K562 (cell line): ENCODE measurements around the gene OXLD1. TPM values are rescaled to one million over a fixed set of nuclear protein-coding genes. Genes with fewer than 3 reads are reported as not detected.

Experiments
- ATAC-seq: fragments of 200-7000 bp; cut with Tn5 transposase; 3 replicates; pipeline ENCODE4 v1.9.1; 2020; ENCODE audit warnings: moderate library complexity
- BruUV-seq: library from RNA; stranded (reverse); fragments of 400-500 nt; replicated peaks from 2 replicates; lab custom pipeline; 2021; lab: Mats Ljungman, UMichigan
- CTCF ChIA-PET: fragments of 300-600 bp; formaldehyde crosslinking; extraction: SDS; loops from one replicate; lab custom pipeline; 2021; ENCODE audit warnings: low intra/inter-chr PET ratio; lab: Yijun Ruan, JAX
- POLR2A ChIA-PET: fragments of 300-600, 350-650 bp; sonication (Branson Sonifier 250); formaldehyde crosslinking; extraction: SDS; loops from one replicate; lab custom pipeline; 2021; ENCODE audit warnings: antibody characterized with exemption, inconsistent platforms; lab: Yijun Ruan, JAX
- DNase-seq, 4 experiments: peaks; one replicate each; pipeline versions ENCODE4 v3.0.0 to v3.0.0-alpha.2; 2011 to 2018; ENCODE audit warnings: low spot score in 3 of 4, mixed read lengths in 3 of 4; ENCODE audit errors: extremely low read depth in 1 of 4
- FAIRE-seq: peaks from 2 replicates; lab custom pipeline; 2011; peaks lifted over from hg19 to GRCh38; lab: Jason Lieb, UNC
- H2AFZ ChIP-seq: 2 replicates; pipeline ENCODE4 v1.6.0; 2011; ENCODE audit warnings: low read depth, low read length, control low read depth, inconsistent platforms
- H3K27ac ChIP-seq: fragments of 200-600 bp; 3 replicates; pipeline ENCODE4 v1.8.0; 2011; ENCODE audit warnings: low read depth, mild to moderate bottlenecking, control low read depth, inconsistent platforms, low read length, moderate library complexity, mixed read lengths; ENCODE audit errors: extremely low read depth
- H3K27me3 ChIP-seq, 2 experiments: fragments of 300-600 bp in 1 of 2; 2 replicates in 1 of 2; 3 replicates in 1 of 2; pipeline versions ENCODE4 v1.6.0 to v1.8.0; 2011; ENCODE audit warnings: inconsistent platforms in 2 of 2, low read length in 2 of 2, mild to moderate bottlenecking in 1 of 2, mixed read lengths in 1 of 2, moderate library complexity in 1 of 2; ENCODE audit not compliant: control insufficient read depth in 2 of 2, insufficient read depth in 2 of 2
- H3K36me3 ChIP-seq: fragments of 300-600 bp; 3 replicates; pipeline ENCODE4 v1.8.0; 2011; ENCODE audit warnings: mild to moderate bottlenecking, low read length, inconsistent platforms; ENCODE audit not compliant: control insufficient read depth, insufficient read depth
- H3K4me1 ChIP-seq, 2 experiments: fragments of 200-600 bp in 1 of 2; replicated peaks in 1 of 2; 2 replicates in 1 of 2; 3 replicates in 1 of 2; pipeline versions ENCODE4 v1.5.1 to v1.8.0; 2011; ENCODE audit warnings: inconsistent platforms in 2 of 2, low read length in 2 of 2, mild to moderate bottlenecking in 1 of 2, mixed read lengths in 1 of 2, moderate library complexity in 1 of 2; ENCODE audit not compliant: control insufficient read depth in 2 of 2, insufficient read depth in 2 of 2
- H3K4me2 ChIP-seq: 2 replicates; pipeline ENCODE4 v1.6.1; 2011; ENCODE audit warnings: low read length, control low read depth, inconsistent platforms, mixed read lengths; ENCODE audit not compliant: insufficient read depth
- H3K4me3 ChIP-seq: fragments of 200-600 bp; sonication (generic), shearing (Covaris generic); 2 replicates; pipeline ENCODE4 v1.5.1; 2016; ENCODE audit warnings: control low read depth, inconsistent platforms
- H3K79me2 ChIP-seq: fragments of 200-600 bp; 3 replicates; pipeline ENCODE4 v1.8.0; 2011; ENCODE audit warnings: low read length, inconsistent platforms; ENCODE audit not compliant: control insufficient read depth, insufficient read depth
- H3K9ac ChIP-seq, 2 experiments: 2 replicates each; pipeline versions ENCODE4 v1.6.0 to v1.6.1; 2011; ENCODE audit warnings: low read depth in 2 of 2, low read length in 2 of 2, control low read depth in 1 of 2, inconsistent platforms in 1 of 2, mild to moderate bottlenecking in 1 of 2, mixed read lengths in 1 of 2; ENCODE audit not compliant: insufficient read depth in 1 of 2
- H3K9me1 ChIP-seq: one replicate; pipeline ENCODE4 v1.6.0; 2011; ENCODE audit warnings: inconsistent platforms, mild to moderate bottlenecking, low read length, moderate library complexity; ENCODE audit not compliant: control insufficient read depth, insufficient read depth
- H3K9me3 ChIP-seq: replicated peaks from 2 replicates; pipeline ENCODE4 v1.5.1; 2011; ENCODE audit warnings: low read depth, low read length, inconsistent platforms; ENCODE audit not compliant: control insufficient read depth, insufficient read depth
- H4K20me1 ChIP-seq: replicated peaks from 2 replicates; pipeline ENCODE4 v1.6.1; 2011; ENCODE audit warnings: low read length, inconsistent platforms, mixed read lengths; ENCODE audit not compliant: control insufficient read depth, insufficient read depth
- EP400 ChIP-seq: fragments of 450-650 bp; IDR thresholded peaks from 2 replicates; pipeline ENCODE4 v1.6.1; 2017; ENCODE audit warnings: antibody characterized with exemption, mild to moderate bottlenecking, moderate library complexity
- LEF1 ChIP-seq: fragments of 450-650 bp; IDR thresholded peaks from 2 replicates; pipeline ENCODE4 v1.6.1; 2016; ENCODE audit warnings: mild to moderate bottlenecking
- MEIS2 ChIP-seq: fragments of 450-650 bp; IDR thresholded peaks from 2 replicates; pipeline ENCODE4 v1.6.1; 2014; ENCODE audit warnings: mild to moderate bottlenecking; ENCODE audit not compliant: partially characterized antibody
- PML ChIP-seq: IDR thresholded peaks from 2 replicates; pipeline ENCODE4 v1.6.1; 2012; ENCODE audit warnings: low read length, inconsistent platforms
- TFAM ChIP-seq: fragments of 250-450 bp; sonication (Bioruptor Pico); conservative IDR thresholded peaks from 2 replicates; pipeline ENCODE4 v1.5.0; 2021; ENCODE audit warnings: mild to moderate bottlenecking, moderate library complexity
- ZBTB34 ChIP-seq: fragments of 250-450 bp; sonication (Bioruptor Pico); IDR thresholded peaks from 2 replicates; pipeline ENCODE4 v1.8.0; 2021; ENCODE audit warnings: mild to moderate bottlenecking, moderate library complexity
- ZBTB8A ChIP-seq: fragments of 450-650 bp; IDR thresholded peaks from 2 replicates; pipeline ENCODE4 v1.6.1; 2018; ENCODE audit warnings: mild to moderate bottlenecking, moderate library complexity; ENCODE audit not compliant: partially characterized antibody
- ZFX ChIP-seq: sonication (generic); formaldehyde crosslinking; IDR thresholded peaks from 2 replicates; pipeline ENCODE4 v1.8.0; 2022; ENCODE audit warnings: mild to moderate bottlenecking, missing genetic modification reagents, moderate library complexity
- ZNF143 ChIP-seq: sonication (generic); formaldehyde crosslinking; IDR thresholded peaks from 2 replicates; pipeline ENCODE4 v1.9.0; 2022; ENCODE audit warnings: mild to moderate bottlenecking, missing genetic modification reagents
- ZNF699 ChIP-seq: fragments of 250-450 bp; sonication (Bioruptor Pico); IDR thresholded peaks from 2 replicates; pipeline ENCODE4 v1.8.0; 2021; ENCODE audit warnings: mild to moderate bottlenecking, moderate library complexity; ENCODE audit not compliant: insufficient replicate concordance
- ZNF707 ChIP-seq: fragments of 250-450 bp; sonication (Bioruptor Pico); conservative IDR thresholded peaks from 2 replicates; pipeline ENCODE4 v1.8.0; 2022; ENCODE audit warnings: inconsistent platforms, mild to moderate bottlenecking, moderate library complexity
- WGBS: fragments of 100-300 bp; shearing (Covaris generic); methylation state at CpG from one replicate; pipeline ENCODE4 v1.1.6; 2016; ENCODE audit warnings: low coverage, mixed read lengths; ENCODE audit not compliant: insufficient coverage; ENCODE audit errors: missing lambda C conversion rate; 5-methylcytosine and 5-hydroxymethylcytosine counted together
- in situ Hi-C: fragments of 300-500 bp; cut with MboI; formaldehyde crosslinking; loops from 4 replicates; pipeline ENCODE4 v1.15.0; 2018; ENCODE audit warnings: inconsistent platforms, mixed read lengths
- intact Hi-C: fragments of 100-400 bp; cut with micrococcal nuclease; formaldehyde crosslinking; loops from 2 replicates; pipeline ENCODE4 v1.14.2; 2022
- polyA plus RNA-seq, 8 experiments: library from polyadenylated mRNA; depleted of rRNA in 4 of 8; stranded (reverse) in 5 of 8; unstranded in 3 of 8; fragments of >200 nt; fragmentation: Nextera tagmentation in 2 of 8; fragmentation: Illumina TruSeq in 1 of 8; extraction: Ambion mirVana in 2 of 8; extraction: Trizol in 1 of 8; gene quantifications; 2 replicates each; pipeline versions ENCODE4 v1.2.1 to v1.2.3, GENCODE V29; 2011 to 2014; ENCODE audit warnings: inconsistent platforms in 1 of 8, missing spikeins in 1 of 8
- total RNA-seq, 7 experiments: library from RNA; depleted of rRNA in 6 of 7; stranded (reverse); fragments of >200 nt in 6 of 7; fragmentation: Illumina TruSeq in 2 of 7; extraction: Trizol in 2 of 7; gene quantifications; 2 replicates each; pipeline versions ENCODE4 v1.2.1 to v1.2.3, GENCODE V29; 2011 to 2021; ENCODE audit warnings: low replicate concordance in 1 of 7
- TF ChIP-seq, protein P1 (sequence below): fragments of 250-450 bp; sonication (Bioruptor Pico); IDR thresholded peaks from 2 replicates; pipeline ENCODE4 v1.5.0; 2021
- TF ChIP-seq, protein P2 (sequence below): sonication (generic); formaldehyde crosslinking; IDR thresholded peaks from 2 replicates; pipeline ENCODE4 v1.8.0; 2023; ENCODE audit warnings: missing genetic modification reagents, mild to moderate bottlenecking, borderline replicate concordance

Gene OXLD1
- total and polyA plus RNA-seq, 9 of the 15 experiments (the other 6 are each of a cell fraction or from before 2014, with no cell fraction given), result 4.4 to 115 (median 29.3) TPM

DNA sequence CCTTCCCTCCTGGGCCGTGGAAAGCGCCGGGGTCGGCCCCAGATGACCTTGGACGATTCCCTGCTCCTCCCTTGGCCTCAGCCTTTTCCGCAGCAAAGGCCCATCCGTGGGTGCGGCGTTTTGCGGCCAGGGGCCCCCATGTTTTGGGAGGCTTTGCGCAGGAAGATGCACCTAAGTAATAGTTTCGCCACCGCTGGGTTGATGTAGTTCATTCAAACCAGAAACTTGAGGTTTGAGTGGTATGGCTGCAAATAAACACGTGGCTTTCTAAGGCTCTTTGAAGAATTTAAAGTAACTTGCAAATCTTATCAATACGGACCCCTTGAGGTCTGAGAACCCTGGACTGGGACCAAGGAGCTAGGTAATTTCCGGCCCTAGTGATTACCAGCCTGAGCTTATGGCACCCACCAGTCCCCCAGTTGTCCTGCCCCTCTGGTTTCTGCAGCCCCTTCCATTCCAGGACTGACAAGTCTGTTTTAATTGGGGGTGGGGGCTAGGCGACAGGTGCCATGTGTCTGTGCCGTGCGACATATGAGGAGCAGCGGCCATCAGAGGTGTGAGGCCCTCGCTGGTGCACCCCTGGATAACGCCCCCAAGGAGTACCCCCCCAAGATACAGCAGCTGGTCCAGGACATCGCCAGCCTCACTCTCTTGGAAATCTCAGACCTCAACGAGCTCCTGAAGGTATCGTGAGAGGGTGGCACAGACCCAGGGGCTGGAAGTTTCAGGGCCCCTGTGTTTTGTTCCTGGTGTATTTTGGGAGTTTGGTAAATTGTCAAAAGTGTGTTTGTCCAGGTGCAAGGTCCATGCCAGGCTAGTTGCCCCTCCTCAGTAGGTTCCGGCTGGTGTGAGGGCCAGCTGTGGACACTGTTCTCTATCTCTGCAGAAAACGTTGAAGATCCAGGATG is 37.6 kb upstream of the OXLD1 start:
- DNase-seq (peak in 2 of 4 experiments; percentile 31 to 34), ATAC-seq (no peak; the same call in 2 of the 3 replicates), FAIRE-seq (peak; percentile 23)
- POLR2A ChIA-PET, result interaction anchor here (0.7 to 4.7 kb wide), 11 partner anchors 9 to 481 kb away, joined by 3 to 54 read pairs (median 4); partner anchors contain the start of genes ALYREF, ANAPC11, ARL16 and CEP131
- BruUV-seq, result TSS peak; percentile 50
- H3K9me3 ChIP-seq, result no peaks in the 10 kb centered on the region
- peak overlapping the region; percentile 90 for H3K27ac ChIP-seq
- 0 out of 2 replicates have a peak overlapping the region, but pooled peaks have one; percentile 12 for H2AFZ ChIP-seq
- peaks cover 62% of the 10 kb centered on the region for H3K79me2 ChIP-seq
- H3K9ac ChIP-seq, result peak overlapping the region; percentile 96 to 100
- intact Hi-C loops, result loop anchor here (5.0 kb wide), 1 partner anchor 37 kb away; the partner anchor contains the start of genes CCDC137 and OXLD1
- peaks cover 2% of the 10 kb centered on the region for H3K9me1 ChIP-seq
- peaks cover 14 to 70% of the 10 kb centered on the region in 2 experiments; a peak in 4 of 5 replicates for H3K4me1 ChIP-seq
- peak overlapping the region; percentile 99 for H3K4me3 ChIP-seq
- peak overlapping the region; percentile 95 for H3K4me2 ChIP-seq
- H3K27me3 ChIP-seq, result no peaks in the 10 kb centered on the region
- WGBS, result 9% methylated on average over 26 of the region's 27 CpGs
- peaks cover 81% of the 10 kb centered on the region for H3K36me3 ChIP-seq
- peaks cover 13% of the 10 kb centered on the region for H4K20me1 ChIP-seq
- in situ Hi-C loops, result no loop called here
- CTCF ChIA-PET, result no interaction called here
- no peak for TF ChIP-seq ZBTB8A
- TF ChIP-seq, protein P1, sequence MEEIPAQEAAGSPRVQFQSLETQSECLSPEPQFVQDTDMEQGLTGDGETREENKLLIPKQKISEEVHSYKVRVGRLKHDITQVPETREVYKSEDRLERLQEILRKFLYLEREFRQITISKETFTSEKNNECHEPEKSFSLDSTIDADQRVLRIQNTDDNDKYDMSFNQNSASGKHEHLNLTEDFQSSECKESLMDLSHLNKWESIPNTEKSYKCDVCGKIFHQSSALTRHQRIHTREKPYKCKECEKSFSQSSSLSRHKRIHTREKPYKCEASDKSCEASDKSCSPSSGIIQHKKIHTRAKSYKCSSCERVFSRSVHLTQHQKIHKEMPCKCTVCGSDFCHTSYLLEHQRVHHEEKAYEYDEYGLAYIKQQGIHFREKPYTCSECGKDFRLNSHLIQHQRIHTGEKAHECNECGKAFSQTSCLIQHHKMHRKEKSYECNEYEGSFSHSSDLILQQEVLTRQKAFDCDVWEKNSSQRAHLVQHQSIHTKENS, result no peak
- TF ChIP-seq ZNF699 (CRISPR knock-in tag), result no peak
- TF ChIP-seq PML, result no peak
- TF ChIP-seq ZFX (CRISPR knock-in tag), result no peak
- no peak for TF ChIP-seq MEIS2
- no peak for TF ChIP-seq ZNF143 (CRISPR knock-in tag)
- no peak for TF ChIP-seq ZNF707
- TF ChIP-seq LEF1, result no peak
- TF ChIP-seq TFAM, result no peak
- no peak for TF ChIP-seq ZBTB34 (CRISPR knock-in tag)
- TF ChIP-seq, protein P2, sequence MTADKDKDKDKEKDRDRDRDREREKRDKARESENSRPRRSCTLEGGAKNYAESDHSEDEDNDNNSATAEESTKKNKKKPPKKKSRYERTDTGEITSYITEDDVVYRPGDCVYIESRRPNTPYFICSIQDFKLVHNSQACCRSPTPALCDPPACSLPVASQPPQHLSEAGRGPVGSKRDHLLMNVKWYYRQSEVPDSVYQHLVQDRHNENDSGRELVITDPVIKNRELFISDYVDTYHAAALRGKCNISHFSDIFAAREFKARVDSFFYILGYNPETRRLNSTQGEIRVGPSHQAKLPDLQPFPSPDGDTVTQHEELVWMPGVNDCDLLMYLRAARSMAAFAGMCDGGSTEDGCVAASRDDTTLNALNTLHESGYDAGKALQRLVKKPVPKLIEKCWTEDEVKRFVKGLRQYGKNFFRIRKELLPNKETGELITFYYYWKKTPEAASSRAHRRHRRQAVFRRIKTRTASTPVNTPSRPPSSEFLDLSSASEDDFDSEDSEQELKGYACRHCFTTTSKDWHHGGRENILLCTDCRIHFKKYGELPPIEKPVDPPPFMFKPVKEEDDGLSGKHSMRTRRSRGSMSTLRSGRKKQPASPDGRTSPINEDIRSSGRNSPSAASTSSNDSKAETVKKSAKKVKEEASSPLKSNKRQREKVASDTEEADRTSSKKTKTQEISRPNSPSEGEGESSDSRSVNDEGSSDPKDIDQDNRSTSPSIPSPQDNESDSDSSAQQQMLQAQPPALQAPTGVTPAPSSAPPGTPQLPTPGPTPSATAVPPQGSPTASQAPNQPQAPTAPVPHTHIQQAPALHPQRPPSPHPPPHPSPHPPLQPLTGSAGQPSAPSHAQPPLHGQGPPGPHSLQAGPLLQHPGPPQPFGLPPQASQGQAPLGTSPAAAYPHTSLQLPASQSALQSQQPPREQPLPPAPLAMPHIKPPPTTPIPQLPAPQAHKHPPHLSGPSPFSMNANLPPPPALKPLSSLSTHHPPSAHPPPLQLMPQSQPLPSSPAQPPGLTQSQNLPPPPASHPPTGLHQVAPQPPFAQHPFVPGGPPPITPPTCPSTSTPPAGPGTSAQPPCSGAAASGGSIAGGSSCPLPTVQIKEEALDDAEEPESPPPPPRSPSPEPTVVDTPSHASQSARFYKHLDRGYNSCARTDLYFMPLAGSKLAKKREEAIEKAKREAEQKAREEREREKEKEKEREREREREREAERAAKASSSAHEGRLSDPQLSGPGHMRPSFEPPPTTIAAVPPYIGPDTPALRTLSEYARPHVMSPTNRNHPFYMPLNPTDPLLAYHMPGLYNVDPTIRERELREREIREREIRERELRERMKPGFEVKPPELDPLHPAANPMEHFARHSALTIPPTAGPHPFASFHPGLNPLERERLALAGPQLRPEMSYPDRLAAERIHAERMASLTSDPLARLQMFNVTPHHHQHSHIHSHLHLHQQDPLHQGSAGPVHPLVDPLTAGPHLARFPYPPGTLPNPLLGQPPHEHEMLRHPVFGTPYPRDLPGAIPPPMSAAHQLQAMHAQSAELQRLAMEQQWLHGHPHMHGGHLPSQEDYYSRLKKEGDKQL (CRISPR knock-in tag), result 0 out of 2 replicates have a peak, but pooled peaks have one; percentile 11
- TF ChIP-seq EP400, result no peak
